ENCODE results near the gene DIP2C.

DNA sequence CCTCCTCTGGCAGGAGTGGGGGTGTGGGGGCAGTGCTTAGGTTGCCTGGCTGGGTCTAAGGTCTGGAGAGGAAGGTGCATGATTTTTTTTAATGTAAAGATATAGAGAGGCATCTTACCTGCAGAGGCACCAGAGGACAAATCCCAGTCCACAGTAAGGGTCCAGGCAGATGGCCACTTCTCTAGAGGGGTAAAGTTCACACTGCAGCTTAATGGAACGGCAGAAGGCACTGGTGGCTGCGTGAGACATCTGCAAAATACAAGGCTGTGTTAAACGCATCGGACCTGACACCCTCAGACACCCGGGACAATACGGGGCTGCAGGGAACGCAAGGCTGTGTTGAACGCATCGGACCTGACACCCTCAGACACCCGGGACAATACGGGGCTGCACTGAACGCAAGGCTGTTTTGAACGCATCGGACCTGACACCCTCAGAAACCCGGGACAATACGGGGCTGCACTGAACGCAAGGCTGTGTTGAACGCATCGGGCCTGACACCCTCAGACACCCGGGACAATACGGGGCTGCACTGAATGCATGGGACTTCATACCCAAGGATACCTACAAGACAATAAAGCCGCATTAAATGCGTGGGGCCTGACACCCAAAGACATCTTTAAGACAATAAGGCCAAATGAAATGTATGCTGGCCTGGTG, 348.3 kb downstream of the DIP2C start:
- TF ChIP-seq NFRKB (IDR thresholded peaks at IDR 0.05): no peak
- TF ChIP-seq BHLHE40 (IDR thresholded peaks at IDR 0.05; ENCODE audit: borderline replicate concordance): no peak
- no peak for TF ChIP-seq L3MBTL2 (conservative IDR thresholded peaks at IDR 0.05)

Data from HEK293T (cell line).